Measurements from ENCODE around the gene PTPRA. TPM values are rescaled to one million over a fixed set of nuclear protein-coding genes. Genes with fewer than 3 reads are reported as not detected.

PTPRA gene
- polyA plus RNA-seq, 3 donors = 13.0 to 41.9 (median 13.1) TPM

DNA sequence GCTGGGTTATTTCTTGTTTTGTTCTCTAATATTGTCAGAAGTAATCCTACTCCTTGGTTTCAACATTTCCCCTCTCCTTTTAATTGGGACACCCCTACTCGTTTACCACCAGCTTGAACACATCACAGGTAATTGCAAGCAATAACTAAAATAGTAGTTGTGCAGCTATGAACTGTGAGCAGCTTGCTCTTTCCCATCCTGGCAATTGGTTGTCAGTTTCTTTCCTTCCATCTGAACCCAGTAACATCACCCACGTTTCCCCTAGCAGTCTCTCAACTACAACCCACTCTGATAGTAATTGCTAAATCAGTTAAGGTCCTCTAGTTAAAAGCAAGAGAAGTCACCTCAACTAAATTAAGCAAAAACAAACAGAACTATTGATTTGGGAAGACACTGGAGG lies 122.5 kb downstream of the PTPRA start:
- H3K27ac ChIP-seq (ENCODE audit: low read depth in 1 of 2, low read length in 2 of 2) = no peak overlapping the region
- H3K36me3 ChIP-seq (replicated peaks in 1 of 2; ENCODE audit: control insufficient read depth in 1 of 2, insufficient read depth in 2 of 2, low read length in 2 of 2) = peaks cover 43 to 92% of the 10 kb centered on the region in 2 donors
- no peak overlapping the region for H2AFZ ChIP-seq (ENCODE audit: insufficient read depth, low read depth, low read length, poor library complexity, severe bottlenecking)
- no peak overlapping the region for H3K4me3 Mint-ChIP-seq
- no peak overlapping the region for H3K9ac ChIP-seq (ENCODE audit: insufficient read depth, low read length, poor library complexity, severe bottlenecking)
- peaks cover 68 to 75% of the 10 kb centered on the region in 2 donors for H3K36me3 Mint-ChIP-seq
- no peak overlapping the region for H3K4me3 ChIP-seq (replicated peaks in 1 of 3; ENCODE audit: low read depth in 2 of 3, low read length in 3 of 3)
- no peaks in the 10 kb centered on the region for H3K9me3 ChIP-seq (replicated peaks in 1 of 2; ENCODE audit: control insufficient read depth in 1 of 2, insufficient read depth in 1 of 2, low read length in 2 of 2)
- H3K27me3 Mint-ChIP-seq (ENCODE audit: low read depth in 3 of 3) = no peaks in the 10 kb centered on the region
- intact Hi-C loops (cut with micrococcal nuclease) = loop anchor here in 1 of 2 donors (10.0 kb wide), 2 partner anchors 121 to 311 kb away; partner anchors contain the start of gene PTPRA
- H3K4me1 Mint-ChIP-seq = no peaks in the 10 kb centered on the region
- no peaks in the 10 kb centered on the region for H3K4me1 ChIP-seq (ENCODE audit: control insufficient read depth in 1 of 2, insufficient read depth in 2 of 2, low read length in 2 of 2)
- H3K27ac Mint-ChIP-seq = no peak overlapping the region
- H3K9me3 Mint-ChIP-seq = no peaks in the 10 kb centered on the region
- WGBS (ENCODE audit: insufficient coverage) = no CpG with 5 or more reads among the region's 2 CpGs
- TF ChIP-seq CTCF (IDR thresholded peaks at IDR 0.05) = no peak
- H3K27me3 ChIP-seq (ENCODE audit: control insufficient read depth in 2 of 2, insufficient read depth in 2 of 2, low read length in 2 of 2) = no peaks in the 10 kb centered on the region
- no peaks in the 10 kb centered on the region for H4K20me1 ChIP-seq (ENCODE audit: insufficient read depth, low read length)
- no peak for DNase-seq
- H3K4me2 ChIP-seq (replicated peaks; ENCODE audit: extremely low read depth, low read length, poor library complexity, severe bottlenecking) = no peak overlapping the region
- no peaks in the 10 kb centered on the region for H3K79me2 ChIP-seq (ENCODE audit: insufficient read depth, low read length)

DNA sequence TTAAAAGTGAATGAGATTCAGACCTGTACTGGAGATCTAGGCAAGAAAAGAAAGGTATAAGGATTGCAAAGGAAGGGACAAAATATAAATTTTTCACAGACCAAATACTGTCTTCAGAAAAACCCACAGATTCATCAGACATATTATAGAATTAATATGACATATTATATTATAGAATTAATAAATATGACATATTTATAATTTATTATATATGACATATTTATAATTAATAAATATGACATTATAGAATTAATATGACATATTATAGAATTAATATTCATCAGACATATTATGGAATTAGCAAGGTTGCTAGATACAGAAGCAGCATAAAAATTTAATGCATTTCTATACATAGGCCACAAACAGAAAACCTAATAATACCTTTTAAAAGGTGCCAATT lies 125.4 kb downstream of the PTPRA start:
- Mint-ChIP-seq H3K9me3 (no peaks in the 10 kb centered on the region), H3K27ac (no peak overlapping the region), H3K4me3 (no peak overlapping the region), H3K27me3 (ENCODE audit: low read depth in 3 of 3) (peaks cover 0 to 3% (median 2%) of the 10 kb centered on the region in 3 donors), H3K36me3 (peaks cover 52 to 62% of the 10 kb centered on the region in 2 donors), H3K4me1 (no peaks in the 10 kb centered on the region)
- Histone ChIP-seq H3K4me1 (ENCODE audit: control insufficient read depth in 1 of 2, insufficient read depth in 2 of 2, low read length in 2 of 2) (no peaks in the 10 kb centered on the region), H3K4me3 (replicated peaks in 1 of 3; ENCODE audit: low read depth in 2 of 3, low read length in 3 of 3) (no peak overlapping the region), H3K9me3 (replicated peaks in 1 of 2; ENCODE audit: control insufficient read depth in 1 of 2, insufficient read depth in 1 of 2, low read length in 2 of 2) (no peaks in the 10 kb centered on the region), H4K20me1 (ENCODE audit: insufficient read depth, low read length) (no peaks in the 10 kb centered on the region), H3K4me2 (replicated peaks; ENCODE audit: extremely low read depth, low read length, poor library complexity, severe bottlenecking) (no peak overlapping the region), H3K36me3 (replicated peaks in 1 of 2; ENCODE audit: control insufficient read depth in 1 of 2, insufficient read depth in 2 of 2, low read length in 2 of 2) (peaks cover 22 to 68% of the 10 kb centered on the region in 2 donors), H3K9ac (ENCODE audit: insufficient read depth, low read length, poor library complexity, severe bottlenecking) (no peak overlapping the region), H3K79me2 (ENCODE audit: insufficient read depth, low read length) (no peaks in the 10 kb centered on the region), H3K27me3 (ENCODE audit: control insufficient read depth in 2 of 2, insufficient read depth in 2 of 2, low read length in 2 of 2) (no peaks in the 10 kb centered on the region), H2AFZ (ENCODE audit: insufficient read depth, low read depth, low read length, poor library complexity, severe bottlenecking) (no peak overlapping the region), H3K27ac (ENCODE audit: low read depth in 1 of 2, low read length in 2 of 2) (no peak overlapping the region)
- TF ChIP-seq CTCF (IDR thresholded peaks at IDR 0.05) = no peak
- intact Hi-C loops (cut with micrococcal nuclease) = loop anchor here in 1 of 2 donors (10.0 kb wide), 2 partner anchors 124 to 314 kb away; partner anchors contain the start of gene PTPRA
- DNase-seq = no peak
